Fibroblast of lung (primary cell): ENCODE measurements around the gene ZNF595. TPM values are rescaled to one million over a fixed set of nuclear protein-coding genes. Genes with fewer than 3 reads are reported as not detected.
"Not testable (repeated sequence)": the region's sequence is repeated elsewhere in the genome, so short reads cannot be mapped to it uniquely, and the experiment has no call there.

Source experiments
- DNase-seq, 2 donors: peaks; one replicate each; pipeline versions ENCODE4 v3.0.0 to v3.0.0-alpha.2; 2010; ENCODE audit warnings: low read depth in 2 of 2
- H2AFZ ChIP-seq: 2 replicates; pipeline ENCODE4 v1.5.1; 2012; ENCODE audit warnings: low read length, control low read depth, inconsistent platforms
- H3K27ac ChIP-seq: 2 replicates; pipeline ENCODE4 v1.5.1; 2011; ENCODE audit warnings: low read length, control low read depth; ENCODE audit not compliant: insufficient read depth
- H3K27me3 ChIP-seq: 2 replicates; pipeline ENCODE4 v1.5.1; 2011; ENCODE audit warnings: mild to moderate bottlenecking, low read length; ENCODE audit not compliant: control insufficient read depth, insufficient read depth
- H3K36me3 ChIP-seq: 2 replicates; pipeline ENCODE4 v1.5.1; 2011; ENCODE audit warnings: low read length; ENCODE audit not compliant: control insufficient read depth, insufficient read depth
- H3K4me1 ChIP-seq: 2 replicates; pipeline ENCODE4 v1.5.1; 2011; ENCODE audit warnings: low read length; ENCODE audit not compliant: control insufficient read depth, insufficient read depth; ENCODE audit errors: extremely low read depth
- H3K4me2 ChIP-seq: 2 replicates; pipeline ENCODE4 v1.5.1; 2011; ENCODE audit warnings: low read length, control low read depth; ENCODE audit not compliant: insufficient read depth; ENCODE audit errors: extremely low read depth
- H3K4me3 ChIP-seq, 4 experiments: fragments of 200-600 bp in 1 of 4; sonication (generic) in 1 of 4; replicated peaks in 1 of 4; 2 replicates each; pipeline ENCODE4 v1.5.1; 2011 to 2016; ENCODE audit warnings: low read length in 4 of 4, low read depth in 3 of 4, mild to moderate bottlenecking in 3 of 4, control low read depth in 2 of 4, inconsistent platforms in 1 of 4, mixed read lengths in 1 of 4; ENCODE audit not compliant: insufficient read depth in 1 of 4; ENCODE audit errors: control extremely low read depth in 1 of 4
- H3K79me2 ChIP-seq: 2 replicates; pipeline ENCODE4 v1.5.1; 2012; ENCODE audit warnings: mild to moderate bottlenecking, low read length, inconsistent platforms; ENCODE audit not compliant: control insufficient read depth, insufficient read depth
- H3K9ac ChIP-seq: 2 replicates; pipeline ENCODE4 v1.5.1; 2011; ENCODE audit warnings: mild to moderate bottlenecking, low read length, control low read depth; ENCODE audit not compliant: insufficient read depth
- H3K9me3 ChIP-seq: 2 replicates; pipeline ENCODE4 v1.5.1; 2012; ENCODE audit warnings: low read depth, low read length; ENCODE audit not compliant: control insufficient read depth, insufficient read depth
- H4K20me1 ChIP-seq: 2 replicates; pipeline ENCODE4 v1.5.1; 2011; ENCODE audit warnings: low read length; ENCODE audit not compliant: control insufficient read depth, insufficient read depth; ENCODE audit errors: extremely low read depth
- EZH2 ChIP-seq: IDR thresholded peaks from 2 replicates; pipeline ENCODE4 v1.5.1; 2012; ENCODE audit warnings: low read length, control low read depth, mild to moderate bottlenecking; ENCODE audit errors: missing control alignments
- polyA plus RNA-seq, 2 donors: library from polyadenylated mRNA; depleted of rRNA in 1 of 2; stranded (reverse) in 1 of 2; unstranded in 1 of 2; fragments of >200 nt; gene quantifications; 2 replicates each; pipeline ENCODE4 v1.2.1, GENCODE V29; 2011 to 2012; ENCODE audit warnings: missing spikeins in 1 of 2
- total RNA-seq: library from RNA; depleted of rRNA; stranded (reverse); fragments of >200 nt; gene quantifications from 2 replicates; pipeline ENCODE4 v1.2.1, GENCODE V29; 2014
- TF ChIP-seq, protein P1 (sequence below), 2 donors: IDR thresholded peaks in 1 of 2; conservative IDR thresholded peaks in 1 of 2; 1 replicate in 1 of 2; 2 replicates in 1 of 2; pipeline ENCODE4 v1.5.1; 2011 to 2012; ENCODE audit warnings: low read length in 2 of 2, control low read depth in 1 of 2, inconsistent platforms in 1 of 2, low read depth in 1 of 2, mild to moderate bottlenecking in 1 of 2

ZNF595 gene
- total and polyA plus RNA-seq, 2 donors (not counting 1 experiment from before 2014, with no cell fraction given) = 5.8 to 16.2 TPM

DNA sequence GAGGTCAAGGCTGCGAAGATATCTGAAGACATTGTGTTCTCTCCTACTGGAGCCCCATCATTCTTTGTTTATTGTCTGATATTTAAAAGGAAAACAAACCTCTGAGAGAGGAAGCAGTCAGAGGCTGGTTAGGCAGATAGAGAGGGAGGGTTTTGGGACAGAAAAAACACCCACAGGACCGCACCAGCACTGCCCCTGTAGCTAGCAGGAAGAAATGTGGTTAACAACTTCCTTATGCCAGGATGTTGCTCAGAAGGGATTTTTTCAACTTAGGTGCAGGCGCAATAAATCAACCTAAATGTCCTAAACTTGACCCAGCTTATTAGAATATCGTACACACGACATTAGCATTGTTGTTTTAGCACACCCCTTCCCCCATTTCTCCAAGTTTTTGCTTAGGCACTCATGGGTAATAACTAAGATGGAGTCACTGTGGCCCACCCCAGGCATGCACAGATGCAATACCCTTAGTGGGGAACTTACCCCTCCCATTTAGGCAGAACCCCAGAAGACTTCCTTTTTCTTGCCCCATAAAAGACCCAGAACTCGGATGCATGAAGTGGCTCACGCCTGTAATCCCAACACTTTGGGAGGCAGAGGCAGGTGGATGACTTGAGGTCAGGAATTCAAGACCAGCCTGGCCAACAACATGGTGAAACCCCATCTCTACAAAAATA is 68.4 kb downstream of the ZNF595 start:
- H3K4me3 ChIP-seq = no peak overlapping the region
- H3K27me3 ChIP-seq = no peaks in the 10 kb centered on the region
- no peak for TF ChIP-seq EZH2
- TF ChIP-seq, protein P1, sequence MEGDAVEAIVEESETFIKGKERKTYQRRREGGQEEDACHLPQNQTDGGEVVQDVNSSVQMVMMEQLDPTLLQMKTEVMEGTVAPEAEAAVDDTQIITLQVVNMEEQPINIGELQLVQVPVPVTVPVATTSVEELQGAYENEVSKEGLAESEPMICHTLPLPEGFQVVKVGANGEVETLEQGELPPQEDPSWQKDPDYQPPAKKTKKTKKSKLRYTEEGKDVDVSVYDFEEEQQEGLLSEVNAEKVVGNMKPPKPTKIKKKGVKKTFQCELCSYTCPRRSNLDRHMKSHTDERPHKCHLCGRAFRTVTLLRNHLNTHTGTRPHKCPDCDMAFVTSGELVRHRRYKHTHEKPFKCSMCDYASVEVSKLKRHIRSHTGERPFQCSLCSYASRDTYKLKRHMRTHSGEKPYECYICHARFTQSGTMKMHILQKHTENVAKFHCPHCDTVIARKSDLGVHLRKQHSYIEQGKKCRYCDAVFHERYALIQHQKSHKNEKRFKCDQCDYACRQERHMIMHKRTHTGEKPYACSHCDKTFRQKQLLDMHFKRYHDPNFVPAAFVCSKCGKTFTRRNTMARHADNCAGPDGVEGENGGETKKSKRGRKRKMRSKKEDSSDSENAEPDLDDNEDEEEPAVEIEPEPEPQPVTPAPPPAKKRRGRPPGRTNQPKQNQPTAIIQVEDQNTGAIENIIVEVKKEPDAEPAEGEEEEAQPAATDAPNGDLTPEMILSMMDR (conservative IDR thresholded peaks at IDR 0.05 in 1 of 2, IDR thresholded peaks at IDR 0.05 in 1 of 2; ENCODE audit: low read depth in 1 of 2, low read length in 2 of 2) = no peak
- H3K4me2 ChIP-seq = no peak overlapping the region
- peaks cover 16% of the 10 kb centered on the region for H3K79me2 ChIP-seq
- no peaks in the 10 kb centered on the region for H3K9me3 ChIP-seq
- H2AFZ ChIP-seq = no peak overlapping the region
- H3K4me1 ChIP-seq = peaks cover 4% of the 10 kb centered on the region
- H4K20me1 ChIP-seq = no peaks in the 10 kb centered on the region
- no peak overlapping the region for H3K27ac ChIP-seq
- no peak for DNase-seq
- H3K9ac ChIP-seq = no peak overlapping the region
- no peaks in the 10 kb centered on the region for H3K36me3 ChIP-seq

DNA sequence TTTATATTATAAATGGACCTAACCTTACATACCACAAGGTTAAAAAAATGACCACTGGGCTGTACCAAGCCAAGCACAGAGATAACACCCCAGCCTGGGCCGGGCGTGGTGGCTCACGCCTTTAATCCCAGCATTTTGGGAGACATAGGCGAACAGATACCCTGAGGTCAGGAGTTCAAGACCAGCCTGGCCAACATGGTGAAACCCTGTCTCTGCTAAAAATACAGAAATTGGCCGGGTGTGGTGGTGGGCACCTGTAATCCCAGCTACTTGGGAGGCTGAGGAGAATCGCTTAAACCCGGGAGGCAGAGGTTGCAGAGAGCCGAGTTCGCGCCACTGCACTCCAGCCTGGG is 70.8 kb downstream of the ZNF595 start:
- not testable (repeated sequence) for H4K20me1 ChIP-seq, DNase-seq, H3K36me3 ChIP-seq, H3K27ac ChIP-seq, H3K4me1 ChIP-seq, H3K27me3 ChIP-seq, H3K9me3 ChIP-seq, H3K4me2 ChIP-seq, H3K9ac ChIP-seq
- Histone ChIP-seq H3K4me3 (peak overlapping the region in 2 of 4 experiments; percentile 69 to 79), H2AFZ (peak overlapping the region; percentile 74), H3K79me2 (peaks cover 16% of the 10 kb centered on the region)

DNA sequence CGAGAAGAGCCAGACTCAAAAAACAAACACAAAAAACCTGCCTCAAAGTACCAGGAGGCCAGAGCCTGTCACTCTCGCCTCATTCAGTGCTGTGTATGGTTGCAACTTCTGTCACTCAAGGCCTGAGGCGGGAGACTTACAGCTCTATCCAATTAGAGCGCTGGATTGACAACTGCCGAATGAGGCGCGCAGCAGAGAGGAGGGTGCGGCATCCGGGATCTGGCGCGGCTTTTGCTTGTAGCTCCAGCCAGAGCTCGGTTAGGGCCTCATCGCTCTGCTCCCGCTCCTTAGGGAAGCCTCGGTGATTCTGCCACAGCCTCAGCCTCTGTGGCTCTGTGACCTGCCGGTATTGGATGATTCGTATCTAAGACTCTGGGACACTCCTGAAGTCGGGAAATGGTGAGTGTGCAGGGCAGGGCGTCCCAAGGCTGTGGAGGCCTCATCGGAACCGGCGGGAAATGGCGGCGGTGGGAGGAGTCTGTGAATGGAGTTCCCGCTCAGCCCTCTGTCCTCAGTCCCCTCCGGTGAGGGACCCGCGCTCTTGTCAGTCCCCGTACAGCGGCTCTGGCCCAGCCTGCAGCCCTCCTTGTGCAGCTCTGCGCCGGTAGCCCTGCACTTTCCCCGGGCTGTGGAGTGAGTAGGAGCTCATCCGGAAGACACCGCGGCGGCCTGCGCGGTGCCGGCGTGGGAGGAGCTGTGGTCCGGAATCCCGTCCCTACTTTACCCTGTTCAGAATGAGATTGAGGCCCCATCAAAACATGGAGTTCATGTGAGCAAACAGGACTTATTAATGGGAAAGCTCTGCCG is 71.4 kb downstream of the ZNF595 start, which contains the start of gene ZNF718:
ZNF718 (plus strand) TSS at position 227 of the 807 bp plus-strand sequence; CDS start at position 397, 170 bp downstream.
- Histone ChIP-seq H3K4me2 (peak within 1 kb of the TSS; percentile 84), H3K27ac (peak within 1 kb of the TSS; percentile 86), H3K27me3 (no peaks in the 10 kb centered on the region), H3K4me3 (peak within 1 kb of the TSS; percentile 69 to 89 (median 80)), H3K4me1 (peaks cover 4% of the 10 kb centered on the region), H2AFZ (peak within 1 kb of the TSS; percentile 98), H3K9ac (peak within 1 kb of the TSS; percentile 79), H3K79me2 (peaks cover 16% of the 10 kb centered on the region), H3K9me3 (no peaks in the 10 kb centered on the region), H3K36me3 (no peaks in the 10 kb centered on the region), H4K20me1 (no peaks in the 10 kb centered on the region)
- peak; percentile 97 to 98 for DNase-seq
- TF ChIP-seq, protein P1 (conservative IDR thresholded peaks at IDR 0.05 in 1 of 2, IDR thresholded peaks at IDR 0.05 in 1 of 2; ENCODE audit: low read depth in 1 of 2, low read length in 2 of 2) = no peak
